GM12873 (cell line): ENCODE measurements around the gene KIF19.

ENCODE experiments used
- TF ChIP-seq, protein P1 (sequence below): IDR thresholded peaks from 2 replicates; pipeline ENCODE4 v1.5.1; 2012; ENCODE audit warnings: low read depth, mild to moderate bottlenecking, moderate library complexity, low read length, control low read depth; ENCODE audit not compliant: insufficient read depth; ENCODE audit errors: missing control alignments

KIF19 gene

DNA sequence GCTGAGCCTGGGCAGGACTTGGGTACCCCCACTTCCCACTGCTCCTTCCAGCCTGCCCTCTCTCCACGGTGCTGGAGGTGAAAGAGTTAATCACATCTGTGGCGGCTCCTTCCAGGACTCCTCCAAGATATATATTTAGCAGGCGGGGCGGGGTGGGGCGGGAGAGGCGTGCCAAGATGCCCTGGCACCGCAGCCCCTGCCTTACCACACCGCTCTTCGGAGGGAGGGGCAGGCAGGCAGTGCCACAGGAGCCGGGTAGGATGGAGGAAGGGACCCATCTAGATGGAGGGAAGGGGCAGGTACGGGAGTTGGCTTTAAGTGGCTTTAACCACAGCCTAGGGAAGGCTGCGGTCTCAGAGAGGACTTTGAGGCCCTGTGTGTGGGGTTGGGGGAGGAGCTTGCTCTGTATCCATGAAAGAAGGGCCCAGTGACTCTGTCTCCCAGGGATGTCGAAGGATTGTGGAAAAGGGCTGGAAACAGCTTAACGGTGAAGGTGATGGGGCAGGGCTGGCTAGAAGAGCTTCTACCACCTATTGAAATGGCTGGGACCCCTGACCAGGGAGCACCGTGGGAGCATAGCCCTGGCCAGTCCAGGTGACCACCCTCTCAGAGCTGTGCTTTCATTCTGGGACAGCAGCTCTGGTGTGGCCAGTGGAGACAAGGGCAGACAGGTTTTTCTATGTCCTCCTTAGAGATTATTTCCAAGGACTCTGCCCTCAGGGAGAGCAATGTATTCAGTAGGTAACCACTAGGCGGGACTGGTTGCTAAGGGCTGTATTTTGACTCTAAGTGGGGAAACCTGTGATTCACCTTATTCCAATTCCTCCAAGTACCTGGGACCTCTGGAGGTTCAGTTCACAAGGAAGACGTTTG lies 54.3 kb downstream of the KIF19 start:
- TF ChIP-seq, protein P1, sequence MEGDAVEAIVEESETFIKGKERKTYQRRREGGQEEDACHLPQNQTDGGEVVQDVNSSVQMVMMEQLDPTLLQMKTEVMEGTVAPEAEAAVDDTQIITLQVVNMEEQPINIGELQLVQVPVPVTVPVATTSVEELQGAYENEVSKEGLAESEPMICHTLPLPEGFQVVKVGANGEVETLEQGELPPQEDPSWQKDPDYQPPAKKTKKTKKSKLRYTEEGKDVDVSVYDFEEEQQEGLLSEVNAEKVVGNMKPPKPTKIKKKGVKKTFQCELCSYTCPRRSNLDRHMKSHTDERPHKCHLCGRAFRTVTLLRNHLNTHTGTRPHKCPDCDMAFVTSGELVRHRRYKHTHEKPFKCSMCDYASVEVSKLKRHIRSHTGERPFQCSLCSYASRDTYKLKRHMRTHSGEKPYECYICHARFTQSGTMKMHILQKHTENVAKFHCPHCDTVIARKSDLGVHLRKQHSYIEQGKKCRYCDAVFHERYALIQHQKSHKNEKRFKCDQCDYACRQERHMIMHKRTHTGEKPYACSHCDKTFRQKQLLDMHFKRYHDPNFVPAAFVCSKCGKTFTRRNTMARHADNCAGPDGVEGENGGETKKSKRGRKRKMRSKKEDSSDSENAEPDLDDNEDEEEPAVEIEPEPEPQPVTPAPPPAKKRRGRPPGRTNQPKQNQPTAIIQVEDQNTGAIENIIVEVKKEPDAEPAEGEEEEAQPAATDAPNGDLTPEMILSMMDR, result no peak

DNA sequence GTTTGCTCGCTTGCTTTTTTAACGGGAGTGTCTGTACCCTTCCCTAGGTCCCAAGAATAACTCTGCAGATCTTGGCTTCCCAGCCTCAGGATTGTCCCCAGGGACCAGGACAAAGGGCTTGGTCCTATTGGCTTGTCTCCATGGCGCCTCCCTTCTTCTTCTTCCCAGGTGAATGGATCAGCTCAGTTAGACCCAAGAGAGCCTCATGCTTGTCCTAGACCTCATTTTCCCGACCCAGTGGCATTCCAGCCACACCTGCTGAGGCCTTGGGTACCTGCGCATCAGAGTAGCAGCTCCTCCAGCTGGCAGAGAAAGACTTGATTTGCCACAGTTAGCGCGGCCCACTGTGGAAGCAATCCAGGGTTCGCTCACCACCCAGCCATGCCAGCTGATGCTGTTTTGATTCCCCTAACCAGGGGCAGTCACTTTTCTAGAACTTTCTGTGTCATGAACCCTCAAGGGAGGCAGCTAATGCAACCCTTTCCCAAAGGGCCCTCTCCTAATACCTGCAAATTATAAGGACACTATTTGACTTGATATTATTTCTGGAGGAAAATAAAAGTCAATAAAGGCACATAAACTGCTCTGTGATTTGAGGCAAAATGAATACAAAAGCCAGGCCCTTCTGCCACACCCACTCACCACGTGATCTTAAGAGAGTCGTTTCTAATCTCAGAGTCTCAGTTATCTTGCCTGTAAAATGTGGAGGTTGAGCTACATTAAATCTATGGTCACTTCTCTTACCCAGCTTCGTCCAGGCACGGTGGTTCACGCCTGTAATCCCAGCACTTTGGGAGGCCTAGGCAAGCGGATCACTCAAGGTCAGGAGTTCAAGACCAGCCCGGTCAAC lies 55.2 kb downstream of the KIF19 start:
- TF ChIP-seq, protein P1, result no peak

DNA sequence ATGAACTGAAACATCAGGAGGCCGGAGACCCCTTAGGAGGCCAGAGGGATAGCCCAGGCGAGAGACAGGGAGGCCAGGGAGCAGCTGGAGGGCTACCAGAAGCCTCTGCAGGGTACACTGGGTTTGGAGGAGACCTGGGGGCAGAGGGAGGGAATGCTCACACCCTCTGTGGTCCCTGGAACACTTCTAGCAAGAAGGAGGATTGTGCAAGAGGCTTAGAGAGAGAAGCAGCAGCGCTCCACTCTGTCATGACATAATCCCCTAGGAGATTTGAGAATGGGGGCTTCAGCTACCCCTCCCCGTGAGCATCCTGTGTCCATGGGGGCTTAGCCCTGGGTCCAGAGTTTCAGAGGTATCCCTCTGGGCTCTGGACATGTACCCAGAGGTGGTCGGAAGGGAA lies 57.1 kb downstream of the KIF19 start:
- TF ChIP-seq, protein P1, result no peak

DNA sequence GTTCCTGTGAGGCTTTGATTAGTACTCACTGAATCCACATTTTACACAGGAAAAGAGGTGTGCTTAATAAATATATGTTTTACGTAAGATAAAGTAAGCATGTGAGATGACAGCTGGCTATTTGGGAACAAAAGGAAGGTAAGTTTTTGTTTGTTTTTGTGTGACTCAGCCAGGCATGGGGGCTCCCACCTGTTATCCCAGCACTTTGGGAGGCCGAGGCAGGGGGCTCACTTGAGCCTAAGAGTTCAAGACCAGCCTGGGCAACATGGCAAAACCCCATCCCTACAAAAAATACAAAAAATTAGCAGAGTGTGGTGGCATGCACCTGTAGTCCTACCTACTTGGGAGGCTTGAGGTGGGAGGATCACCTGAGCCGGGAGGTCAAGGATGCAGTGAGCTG lies 59.2 kb downstream of the KIF19 start:
- TF ChIP-seq, protein P1, result no peak

DNA sequence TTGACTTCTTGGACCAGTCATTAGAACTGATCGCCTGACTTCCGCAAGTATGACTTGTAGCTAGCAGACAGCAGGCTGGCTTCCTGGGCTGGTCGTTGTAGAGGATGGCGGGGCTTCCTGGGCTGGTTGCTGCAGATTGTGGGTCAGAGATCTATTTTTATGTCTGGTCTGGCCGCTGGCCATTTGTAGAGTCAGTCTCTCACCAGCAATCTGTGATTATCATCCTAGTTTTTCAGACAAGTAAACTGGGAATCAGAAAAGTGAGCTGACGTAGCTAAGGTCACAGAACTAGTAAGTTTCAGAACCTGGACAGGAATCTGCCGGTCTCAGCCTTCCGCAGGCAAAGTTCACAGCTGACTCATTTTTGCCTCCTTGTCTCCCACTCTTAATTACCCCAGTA lies 60.4 kb downstream of the KIF19 start:
- TF ChIP-seq, protein P1, result no peak

DNA sequence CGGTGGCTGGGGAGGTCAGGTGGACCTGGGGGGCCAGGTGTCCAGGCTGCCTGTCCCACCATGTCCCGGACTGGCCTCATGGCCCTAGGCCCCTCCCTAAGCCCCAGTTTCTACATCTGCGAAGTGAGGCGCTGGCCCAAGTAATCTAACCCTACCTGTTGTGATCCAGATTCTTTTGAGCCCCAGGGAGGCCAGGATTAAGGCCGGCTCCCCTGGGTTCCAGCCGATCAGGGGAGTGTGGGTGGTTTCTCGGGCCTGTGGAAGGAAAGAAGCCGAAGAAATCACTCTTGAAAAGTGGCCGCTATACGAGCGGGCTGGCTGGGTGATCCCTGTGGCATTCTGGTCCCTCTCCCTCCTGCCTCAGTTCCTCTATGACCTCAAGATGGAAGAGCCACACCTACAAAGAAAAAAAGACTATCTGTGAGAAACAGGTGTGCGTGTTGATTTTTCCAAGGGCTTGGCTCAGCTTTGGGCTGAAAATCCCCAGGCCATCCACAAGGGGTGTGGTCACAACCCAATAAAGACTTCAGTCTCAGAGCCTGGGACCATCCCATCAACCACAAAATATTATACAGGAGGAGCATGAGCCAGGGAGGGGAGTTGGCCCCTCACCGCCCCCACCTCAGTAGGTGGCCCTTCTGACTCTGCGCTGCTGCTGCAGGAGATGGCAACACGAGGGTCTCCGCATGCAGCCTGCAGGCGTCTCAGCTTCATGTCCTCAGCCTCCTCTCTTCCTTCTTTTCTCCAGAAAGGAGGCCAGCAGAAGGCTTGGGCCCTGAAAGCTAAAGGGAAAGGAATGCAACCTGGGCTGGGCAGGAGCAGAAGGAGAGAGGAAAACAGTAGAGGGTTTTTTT lies 61.6 kb downstream of the KIF19 start:
- TF ChIP-seq, protein P1, result no peak
